ENCODE results near the gene SNX30. TPM values are rescaled to one million over a fixed set of nuclear protein-coding genes. Genes with fewer than 3 reads are reported as not detected.

The SNX30 gene
- total RNA-seq, 1 donor from 2014 or later, result 10.7 TPM

- ATAC-seq, result peak; percentile 34
- intact Hi-C loops (cut with DNase I), result no loop called here
- DNase-seq (ENCODE audit: low spot score), result no peak
Measured at GRCh38 chr9:112867275-112867991, 116.9 kb downstream of the SNX30 start.

- DNase-seq (ENCODE audit: low spot score) (no peak), ATAC-seq (peak; percentile 43)
- intact Hi-C loops (cut with DNase I), result no loop called here
Measured at GRCh38 chr9:112868461-112868860, 117.9 kb downstream of the SNX30 start.

GRCh38 chr9:112869041-112869529 is 118.5 kb downstream of the SNX30 start:
- ATAC-seq (no peak), DNase-seq (ENCODE audit: low spot score) (no peak)
- intact Hi-C loops (cut with DNase I), result no loop called here

- no peak for DNase-seq (ENCODE audit: low spot score)
- ATAC-seq, result no peak
- intact Hi-C loops (cut with DNase I), result no loop called here
Measured at GRCh38 chr9:112869917-112870316, 119.4 kb downstream of the SNX30 start.

- ATAC-seq (no peak), DNase-seq (ENCODE audit: low spot score) (no peak)
- intact Hi-C loops (cut with DNase I), result no loop called here
Measured at GRCh38 chr9:112870556-112870955, 120.0 kb downstream of the SNX30 start.

GRCh38 chr9:112872019-112872418 is 121.5 kb downstream of the SNX30 start:
- intact Hi-C loops (cut with DNase I), result no loop called here
- no peak for ATAC-seq
- DNase-seq (ENCODE audit: low spot score), result no peak

- intact Hi-C loops (cut with DNase I), result no loop called here
- ATAC-seq, result no peak
- DNase-seq (ENCODE audit: low spot score), result no peak
Measured at GRCh38 chr9:112873773-112874405, 123.3 kb downstream of the SNX30 start.

- DNase-seq (ENCODE audit: low spot score), result no peak
- ATAC-seq, result no peak
- intact Hi-C loops (cut with DNase I), result no loop called here
Measured at GRCh38 chr9:112878752-112879151, 128.2 kb downstream of the SNX30 start.

- ATAC-seq (no peak), DNase-seq (ENCODE audit: low spot score) (no peak)
- intact Hi-C loops (cut with DNase I), result no loop called here
Measured at GRCh38 chr9:112880650-112881049, 130.1 kb downstream of the SNX30 start.

GRCh38 chr9:112881331-112881730 is 130.8 kb downstream of the SNX30 start:
- no peak for DNase-seq (ENCODE audit: low spot score)
- intact Hi-C loops (cut with DNase I), result no loop called here
- no peak for ATAC-seq

GRCh38 chr9:112884101-112884500 is 133.5 kb downstream of the SNX30 start:
- intact Hi-C loops (cut with DNase I), result no loop called here
- no peak for DNase-seq (ENCODE audit: low spot score)
- ATAC-seq, result no peak

- ATAC-seq, result no peak
- DNase-seq (ENCODE audit: low spot score), result no peak
- intact Hi-C loops (cut with DNase I), result no loop called here
Measured at GRCh38 chr9:112884721-112885120, 134.2 kb downstream of the SNX30 start.

GRCh38 chr9:112885324-112885723 is 134.8 kb downstream of the SNX30 start:
- no peak for DNase-seq (ENCODE audit: low spot score)
- intact Hi-C loops (cut with DNase I), result no loop called here
- ATAC-seq, result no peak

GRCh38 chr9:112886351-112886750 is 135.8 kb downstream of the SNX30 start:
- intact Hi-C loops (cut with DNase I), result no loop called here
- no peak for ATAC-seq
- no peak for DNase-seq (ENCODE audit: low spot score)

GRCh38 chr9:112887381-112887780 is 136.8 kb downstream of the SNX30 start:
- no peak for DNase-seq (ENCODE audit: low spot score)
- intact Hi-C loops (cut with DNase I), result no loop called here
- peak; percentile 49 for ATAC-seq

GRCh38 chr9:112890106-112891081 is 139.8 kb downstream of the SNX30 start, which contains the start of gene SLC46A2:
Gene SLC46A2 (minus strand): TSS chr9:112890876. CDS start chr9:112890681, 195 bp downstream.
- DNase-seq (ENCODE audit: low spot score) (no peak), ATAC-seq (peak; percentile 60)
- intact Hi-C loops (cut with DNase I), result no loop called here

- no peak for ATAC-seq
- DNase-seq (ENCODE audit: low spot score), result no peak
- intact Hi-C loops (cut with DNase I), result no loop called here
Measured at GRCh38 chr9:112891521-112891920, 141.0 kb downstream of the SNX30 start.

- no peak for ATAC-seq
- DNase-seq (ENCODE audit: low spot score), result no peak
Measured at GRCh38 chr9:112892981-112893380, 142.4 kb downstream of the SNX30 start.

GRCh38 chr9:112894041-112894440 is 143.5 kb downstream of the SNX30 start:
- no peak for ATAC-seq
- intact Hi-C loops (cut with DNase I), result no loop called here
- no peak for DNase-seq (ENCODE audit: low spot score)

More at GRCh38 chr9:112892981-112893380, 142.4 kb downstream of the SNX30 start:
- intact Hi-C loops (cut with DNase I), result no loop called here
